Cerebellar nuclear complex (tissue), 1 donor: ENCODE measurements around the gene NPC1L1.

Experiments used
- DNase-seq, 2 experiments: peaks; one replicate each; lab custom pipeline; 2025; lab: John Stamatoyannopoulos, UW

Gene NPC1L1

DNA sequence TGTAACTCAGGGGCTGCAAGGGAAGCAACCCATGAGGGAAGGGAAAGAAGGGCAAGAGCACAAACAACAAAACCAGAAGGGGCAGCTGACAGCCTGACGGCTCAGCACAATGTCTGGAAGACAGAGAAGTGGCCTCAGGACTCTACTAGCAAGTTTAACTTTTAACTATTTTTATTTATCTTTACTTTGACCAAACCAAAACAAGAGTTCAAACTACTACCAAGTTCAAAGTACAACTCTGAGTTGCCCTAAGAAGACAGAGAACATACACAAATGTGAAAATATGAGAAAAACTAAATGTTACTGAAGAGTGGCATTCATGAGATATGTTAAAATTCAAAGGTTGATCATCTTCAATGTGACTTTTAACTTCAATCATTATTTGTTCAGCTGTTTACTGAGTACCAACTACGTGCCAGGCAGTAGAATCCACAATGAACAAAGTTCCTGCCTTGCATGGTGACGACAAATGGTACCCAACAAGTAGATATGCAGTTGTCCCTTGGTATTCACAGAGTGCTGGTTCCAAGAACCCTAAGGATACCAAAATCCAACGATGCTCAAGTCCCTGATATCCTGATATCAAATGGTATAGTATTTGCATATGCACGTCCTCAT is 70.4 kb downstream of the NPC1L1 start:
- DNase-seq = no peak

DNA sequence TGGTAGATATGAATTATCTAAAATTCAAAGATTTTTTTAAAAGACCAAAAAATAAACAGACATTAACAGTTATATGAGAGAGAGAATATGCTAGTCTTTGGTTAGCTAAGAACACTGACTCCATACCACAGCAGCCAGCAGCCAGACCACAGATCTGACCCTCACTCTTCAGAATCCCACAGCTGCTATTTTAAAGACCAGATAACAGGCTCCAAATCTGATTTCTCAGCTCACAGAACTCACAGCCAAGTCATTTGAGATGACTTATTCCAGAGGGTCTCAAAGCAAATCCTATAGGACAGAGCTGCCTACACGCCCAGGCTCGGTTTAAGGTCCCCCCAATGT is 71.0 kb downstream of the NPC1L1 start:
- no peak for DNase-seq

DNA sequence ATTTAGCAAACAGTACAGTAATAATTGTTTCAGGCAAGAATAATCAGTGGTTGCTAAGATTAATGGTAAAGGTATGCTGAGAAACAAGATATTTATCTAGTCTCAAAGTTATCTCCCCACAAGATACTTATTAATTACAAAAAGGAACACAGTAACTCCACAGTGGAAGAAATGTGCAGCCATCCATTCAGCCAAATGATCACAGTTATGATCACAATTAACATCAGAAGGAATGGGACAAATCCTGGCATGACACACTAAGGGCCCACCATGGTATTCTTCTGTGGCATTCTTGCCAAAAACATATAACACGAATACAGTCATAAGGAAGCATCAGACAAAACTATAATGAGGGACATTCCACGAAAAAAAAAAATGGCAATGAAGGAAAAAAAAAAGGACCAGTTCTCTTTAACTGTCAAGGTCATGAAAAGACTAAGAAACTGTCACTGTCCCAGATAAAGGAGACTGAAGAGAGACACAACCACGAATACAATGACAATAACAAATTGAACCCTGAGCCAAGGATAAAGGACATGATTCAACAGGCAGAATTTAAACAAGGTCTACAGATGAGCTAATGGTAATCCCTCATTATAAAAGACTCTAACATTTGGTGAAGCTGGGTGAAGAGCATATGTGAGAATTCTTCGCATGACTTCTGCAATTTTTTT is 71.5 kb downstream of the NPC1L1 start:
- no peak for DNase-seq

DNA sequence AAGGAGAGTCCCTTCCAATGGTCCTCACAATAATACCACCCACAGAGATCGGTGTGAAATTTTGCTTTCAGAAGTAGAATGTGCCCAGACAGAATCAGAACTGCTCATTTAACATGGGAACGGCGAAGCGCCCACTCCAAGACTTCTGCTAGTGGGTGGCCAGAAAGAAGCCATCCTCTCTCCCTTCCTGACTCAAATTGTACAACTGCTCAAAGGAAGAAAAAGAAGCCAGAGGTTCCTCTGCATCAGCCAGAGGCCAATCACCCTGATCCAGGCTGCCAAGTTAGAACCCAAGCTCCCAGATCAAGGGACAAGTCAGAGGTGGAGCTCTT is 73.9 kb downstream of the NPC1L1 start:
- DNase-seq = no peak

DNA sequence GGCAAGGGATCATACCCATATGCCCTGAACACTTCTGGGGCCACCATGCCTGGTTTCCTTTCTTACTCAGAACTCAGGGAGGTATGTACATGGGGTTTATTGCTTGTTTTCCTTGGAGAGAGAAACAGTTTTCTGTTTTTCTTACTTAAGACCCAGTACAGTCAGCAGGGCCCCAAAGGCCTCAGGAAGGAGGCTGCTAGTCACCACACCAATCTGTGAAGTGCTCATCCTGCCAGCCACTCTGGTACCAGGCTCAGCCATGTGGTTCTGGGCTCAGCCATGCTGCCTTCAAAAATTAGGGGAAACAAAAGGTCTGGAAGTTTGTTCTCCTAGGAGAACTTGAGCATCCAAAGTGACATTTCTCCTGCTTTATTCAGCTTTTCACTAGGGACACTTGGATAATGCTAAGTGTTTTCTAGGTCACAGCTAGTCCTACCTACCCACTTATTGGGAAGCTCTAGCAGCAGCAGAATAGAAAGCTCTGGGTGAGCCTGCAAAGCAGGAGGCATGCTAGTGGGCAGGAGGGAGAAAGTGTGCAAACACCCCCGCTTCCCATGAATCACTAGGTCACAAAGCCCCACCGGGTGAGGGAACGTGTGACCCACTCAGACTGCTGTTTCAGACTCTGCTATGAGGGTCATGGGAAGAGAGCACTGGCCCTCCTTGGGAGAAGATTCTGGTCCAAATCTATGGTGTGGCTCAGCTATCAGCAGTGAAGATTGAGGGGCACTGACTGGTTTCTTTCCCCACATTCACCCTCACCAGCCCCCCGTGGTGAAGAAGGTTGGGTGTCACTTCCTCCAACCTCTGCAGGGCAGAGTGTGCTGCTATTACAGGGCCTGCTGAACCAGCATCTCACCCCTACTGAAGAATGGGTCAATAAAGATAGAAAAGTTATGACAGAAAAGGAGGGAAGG is 74.6 kb downstream of the NPC1L1 start:
- DNase-seq = no peak

DNA sequence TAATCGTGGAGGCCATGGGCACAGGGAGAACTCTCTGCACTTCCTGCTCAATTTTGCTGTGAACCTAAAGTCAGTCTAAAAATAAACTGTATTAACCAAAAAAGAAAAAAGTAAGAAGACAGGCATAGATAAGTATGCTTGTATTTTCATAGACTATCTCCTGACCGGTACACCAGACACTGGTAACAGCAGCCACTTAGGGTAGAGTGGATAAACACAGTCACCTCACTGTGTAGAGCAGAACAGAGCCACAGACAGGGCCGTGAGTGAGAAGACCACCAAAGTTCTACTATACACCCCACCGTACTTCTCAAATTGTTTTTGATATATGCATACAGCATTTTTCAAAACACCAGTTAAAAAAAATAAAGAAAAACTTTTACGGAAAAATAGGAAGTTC is 75.6 kb downstream of the NPC1L1 start:
- no peak for DNase-seq

DNA sequence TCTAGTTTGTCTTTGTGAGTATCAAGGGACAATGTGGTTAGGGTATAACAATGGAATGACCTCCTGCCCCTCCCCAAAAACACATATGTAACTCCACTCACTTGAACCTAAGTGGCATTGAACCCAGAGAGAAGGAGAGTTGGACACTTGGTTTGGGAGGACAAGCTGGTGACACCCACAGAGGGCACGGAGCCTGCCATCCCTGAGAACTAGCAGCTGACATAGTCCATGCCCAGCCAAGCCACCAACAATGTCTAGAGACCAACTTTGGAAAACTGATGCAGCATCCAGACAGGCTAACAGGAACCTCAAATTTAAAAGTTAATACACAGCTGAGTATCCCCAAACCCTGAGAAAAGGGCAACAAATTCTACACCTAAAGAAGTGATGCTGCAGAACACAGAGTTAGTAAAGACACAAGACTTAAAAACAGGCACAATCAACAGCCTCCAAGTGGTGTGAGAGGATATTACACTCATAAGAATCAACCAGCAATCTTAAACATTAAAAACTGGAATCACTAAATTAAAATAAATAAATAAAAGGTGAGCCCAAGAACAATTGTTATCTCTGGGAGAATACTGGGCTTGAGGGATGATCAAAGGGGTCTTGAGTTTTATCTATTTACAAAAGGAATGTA is 77.8 kb downstream of the NPC1L1 start:
- no peak for DNase-seq
